ENCODE results near the gene ACSS1.

The ACSS1 gene

GRCh38 chr20:24998631-24999445, 59.1 kb downstream of the ACSS1 start:
- H3K4me3 ChIP-seq (ENCODE audit: low read depth, low read length): no peak overlapping the region
- TF ChIP-seq POLR2A (IDR thresholded peaks at IDR 0.05; ENCODE audit: extremely low read depth, insufficient read length) (no peak), MAX (IDR thresholded peaks at IDR 0.05; ENCODE audit: low read depth, low read length) (no peak), MYC (IDR thresholded peaks at IDR 0.05; ENCODE audit: low read depth, low read length) (no peak)
- TF ChIP-seq, protein P1, sequence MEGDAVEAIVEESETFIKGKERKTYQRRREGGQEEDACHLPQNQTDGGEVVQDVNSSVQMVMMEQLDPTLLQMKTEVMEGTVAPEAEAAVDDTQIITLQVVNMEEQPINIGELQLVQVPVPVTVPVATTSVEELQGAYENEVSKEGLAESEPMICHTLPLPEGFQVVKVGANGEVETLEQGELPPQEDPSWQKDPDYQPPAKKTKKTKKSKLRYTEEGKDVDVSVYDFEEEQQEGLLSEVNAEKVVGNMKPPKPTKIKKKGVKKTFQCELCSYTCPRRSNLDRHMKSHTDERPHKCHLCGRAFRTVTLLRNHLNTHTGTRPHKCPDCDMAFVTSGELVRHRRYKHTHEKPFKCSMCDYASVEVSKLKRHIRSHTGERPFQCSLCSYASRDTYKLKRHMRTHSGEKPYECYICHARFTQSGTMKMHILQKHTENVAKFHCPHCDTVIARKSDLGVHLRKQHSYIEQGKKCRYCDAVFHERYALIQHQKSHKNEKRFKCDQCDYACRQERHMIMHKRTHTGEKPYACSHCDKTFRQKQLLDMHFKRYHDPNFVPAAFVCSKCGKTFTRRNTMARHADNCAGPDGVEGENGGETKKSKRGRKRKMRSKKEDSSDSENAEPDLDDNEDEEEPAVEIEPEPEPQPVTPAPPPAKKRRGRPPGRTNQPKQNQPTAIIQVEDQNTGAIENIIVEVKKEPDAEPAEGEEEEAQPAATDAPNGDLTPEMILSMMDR (IDR thresholded peaks at IDR 0.05; ENCODE audit: low read depth, low read length): no peak
- DNase-seq (ENCODE audit: low read depth): no peak

- TF ChIP-seq, protein P1 (IDR thresholded peaks at IDR 0.05; ENCODE audit: low read depth, low read length): no peak
- TF ChIP-seq MYC (IDR thresholded peaks at IDR 0.05; ENCODE audit: low read depth, low read length) (no peak), MAX (IDR thresholded peaks at IDR 0.05; ENCODE audit: low read depth, low read length) (no peak), POLR2A (IDR thresholded peaks at IDR 0.05; ENCODE audit: extremely low read depth, insufficient read length) (no peak)
- H3K4me3 ChIP-seq (ENCODE audit: low read depth, low read length): no peak overlapping the region
- no peak for DNase-seq (ENCODE audit: low read depth)
Observed at GRCh38 chr20:24998121-24998520, 59.8 kb downstream of the ACSS1 start.

DNA sequence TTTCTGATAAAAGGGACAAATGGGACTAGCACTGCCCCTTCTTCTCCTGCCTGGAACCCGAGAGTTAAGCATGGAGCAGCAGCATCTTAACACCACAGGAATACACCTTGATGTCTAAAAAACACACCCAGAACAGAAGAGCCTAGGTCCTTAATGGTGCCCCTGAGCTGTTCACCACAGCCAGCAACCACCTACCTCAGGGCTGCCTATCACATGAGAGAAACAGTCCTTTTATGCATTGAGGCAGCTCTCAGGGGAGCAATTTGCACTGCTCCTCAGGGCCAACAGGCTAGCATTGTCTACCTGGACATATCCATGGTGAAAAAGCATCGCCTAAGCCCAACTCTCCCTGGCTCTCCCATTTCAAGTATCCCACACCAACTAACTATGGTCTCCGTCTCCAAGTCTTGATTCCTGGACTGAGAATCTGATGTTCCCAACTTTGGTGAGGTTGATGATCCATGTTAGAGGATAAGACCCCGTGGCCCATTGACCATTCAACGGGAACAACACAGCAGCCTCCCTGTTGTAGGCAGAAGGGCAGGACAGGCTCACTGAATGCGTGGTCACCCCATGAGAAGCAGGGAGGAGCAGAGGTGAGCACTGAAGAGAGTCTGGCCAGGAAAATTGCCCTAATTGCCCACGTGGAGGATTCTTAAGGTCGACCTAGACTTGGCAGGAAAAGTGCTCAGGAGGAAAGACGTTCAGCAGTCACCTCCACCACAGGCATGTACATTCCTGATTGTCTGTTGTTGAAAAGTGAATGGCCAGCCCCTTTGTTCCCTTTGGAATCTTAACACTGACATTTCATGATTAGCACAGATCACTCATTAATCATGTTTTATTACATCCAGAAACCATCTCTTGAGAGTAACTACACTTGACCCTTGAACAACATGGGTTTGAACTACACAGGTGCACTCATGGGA, 61.2 kb downstream of the ACSS1 start:
- TF ChIP-seq POLR2A (IDR thresholded peaks at IDR 0.05; ENCODE audit: extremely low read depth, insufficient read length) (no peak), MAX (IDR thresholded peaks at IDR 0.05; ENCODE audit: low read depth, low read length) (no peak), MYC (IDR thresholded peaks at IDR 0.05; ENCODE audit: low read depth, low read length) (no peak)
- TF ChIP-seq, protein P1 (IDR thresholded peaks at IDR 0.05; ENCODE audit: low read depth, low read length): no peak
- DNase-seq (ENCODE audit: low read depth): no peak
- no peak overlapping the region for H3K4me3 ChIP-seq (ENCODE audit: low read depth, low read length)

DNA sequence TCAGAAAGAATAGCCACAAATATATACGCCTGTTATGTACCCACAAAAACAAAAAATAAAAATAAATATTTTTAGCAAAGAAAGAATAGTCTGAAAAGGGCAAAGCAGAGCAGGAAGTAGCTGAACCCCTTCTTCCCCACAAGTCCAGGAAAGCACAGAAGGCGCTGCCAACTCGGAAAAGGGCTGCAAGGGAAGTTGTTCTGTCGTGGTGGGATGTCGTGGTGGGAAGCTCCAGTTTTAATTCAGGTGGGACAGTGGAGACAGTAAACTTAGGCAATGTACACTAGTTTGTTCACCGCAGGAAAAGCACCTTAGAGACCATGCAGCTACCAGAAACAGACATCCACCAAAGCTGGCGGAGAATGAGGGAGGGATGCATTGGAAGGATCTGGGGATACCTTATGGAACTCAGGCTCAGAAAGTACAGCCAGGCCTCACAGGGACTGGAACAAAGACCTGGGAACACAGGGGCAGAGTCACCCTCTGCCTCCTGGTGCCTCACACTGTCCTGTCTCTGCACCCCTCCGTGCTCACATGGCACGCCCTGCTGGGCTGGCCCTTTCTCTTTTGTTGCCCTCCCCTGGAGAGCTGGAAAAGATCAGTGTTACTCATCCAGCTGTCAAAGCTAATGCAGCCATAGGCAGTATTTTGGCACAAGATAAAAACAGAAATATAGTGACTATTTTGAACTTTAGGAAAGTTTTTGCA, 62.0 kb downstream of the ACSS1 start:
- DNase-seq (ENCODE audit: low read depth): no peak
- TF ChIP-seq MAX (IDR thresholded peaks at IDR 0.05; ENCODE audit: low read depth, low read length): no peak
- TF ChIP-seq, protein P1 (IDR thresholded peaks at IDR 0.05; ENCODE audit: low read depth, low read length): no peak
- no peak for TF ChIP-seq POLR2A (IDR thresholded peaks at IDR 0.05; ENCODE audit: extremely low read depth, insufficient read length)
- no peak for TF ChIP-seq MYC (IDR thresholded peaks at IDR 0.05; ENCODE audit: low read depth, low read length)
- H3K4me3 ChIP-seq (ENCODE audit: low read depth, low read length): no peak overlapping the region
